Epithelial cell of proximal tubule (primary cell): ENCODE results near the gene ZNF79. TPM values are rescaled to one million over a fixed set of nuclear protein-coding genes. Genes with fewer than 3 reads are reported as not detected.
A peak's percentile ranks its signal among the peaks of the same experiment; 100 is the strongest.
"Not testable (repeated sequence)": the region's sequence is repeated elsewhere in the genome, so short reads cannot be mapped to it uniquely, and the experiment has no call there.

Experiments used
- DNase-seq: peaks from one replicate; pipeline ENCODE4 v3.0.0-alpha.2; 2011; ENCODE audit warnings: low read depth
- H3K4me3 ChIP-seq: 2 replicates; pipeline ENCODE4 v1.5.1; 2011; ENCODE audit warnings: low read depth, mild to moderate bottlenecking, low read length
- total RNA-seq: library from RNA; depleted of rRNA; stranded (reverse); fragments of >200 nt; gene quantifications from 2 replicates; pipeline ENCODE4 v1.2.3, GENCODE V29; 2015
- TF ChIP-seq, protein P1 (sequence below): conservative IDR thresholded peaks from 2 replicates; pipeline ENCODE4 v1.5.1; 2012; ENCODE audit warnings: low read depth, mild to moderate bottlenecking, low read length

ZNF79 gene
- total RNA-seq, 1 donor from 2014 or later, result 7.4 TPM

- peak overlapping the region; percentile 97 for H3K4me3 ChIP-seq
- TF ChIP-seq, protein P1, sequence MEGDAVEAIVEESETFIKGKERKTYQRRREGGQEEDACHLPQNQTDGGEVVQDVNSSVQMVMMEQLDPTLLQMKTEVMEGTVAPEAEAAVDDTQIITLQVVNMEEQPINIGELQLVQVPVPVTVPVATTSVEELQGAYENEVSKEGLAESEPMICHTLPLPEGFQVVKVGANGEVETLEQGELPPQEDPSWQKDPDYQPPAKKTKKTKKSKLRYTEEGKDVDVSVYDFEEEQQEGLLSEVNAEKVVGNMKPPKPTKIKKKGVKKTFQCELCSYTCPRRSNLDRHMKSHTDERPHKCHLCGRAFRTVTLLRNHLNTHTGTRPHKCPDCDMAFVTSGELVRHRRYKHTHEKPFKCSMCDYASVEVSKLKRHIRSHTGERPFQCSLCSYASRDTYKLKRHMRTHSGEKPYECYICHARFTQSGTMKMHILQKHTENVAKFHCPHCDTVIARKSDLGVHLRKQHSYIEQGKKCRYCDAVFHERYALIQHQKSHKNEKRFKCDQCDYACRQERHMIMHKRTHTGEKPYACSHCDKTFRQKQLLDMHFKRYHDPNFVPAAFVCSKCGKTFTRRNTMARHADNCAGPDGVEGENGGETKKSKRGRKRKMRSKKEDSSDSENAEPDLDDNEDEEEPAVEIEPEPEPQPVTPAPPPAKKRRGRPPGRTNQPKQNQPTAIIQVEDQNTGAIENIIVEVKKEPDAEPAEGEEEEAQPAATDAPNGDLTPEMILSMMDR, result no peak
- DNase-seq, result no peak
These were observed 28.5 kb downstream of the ZNF79 start for GRCh38 chr9:127452691-127453090.

DNA sequence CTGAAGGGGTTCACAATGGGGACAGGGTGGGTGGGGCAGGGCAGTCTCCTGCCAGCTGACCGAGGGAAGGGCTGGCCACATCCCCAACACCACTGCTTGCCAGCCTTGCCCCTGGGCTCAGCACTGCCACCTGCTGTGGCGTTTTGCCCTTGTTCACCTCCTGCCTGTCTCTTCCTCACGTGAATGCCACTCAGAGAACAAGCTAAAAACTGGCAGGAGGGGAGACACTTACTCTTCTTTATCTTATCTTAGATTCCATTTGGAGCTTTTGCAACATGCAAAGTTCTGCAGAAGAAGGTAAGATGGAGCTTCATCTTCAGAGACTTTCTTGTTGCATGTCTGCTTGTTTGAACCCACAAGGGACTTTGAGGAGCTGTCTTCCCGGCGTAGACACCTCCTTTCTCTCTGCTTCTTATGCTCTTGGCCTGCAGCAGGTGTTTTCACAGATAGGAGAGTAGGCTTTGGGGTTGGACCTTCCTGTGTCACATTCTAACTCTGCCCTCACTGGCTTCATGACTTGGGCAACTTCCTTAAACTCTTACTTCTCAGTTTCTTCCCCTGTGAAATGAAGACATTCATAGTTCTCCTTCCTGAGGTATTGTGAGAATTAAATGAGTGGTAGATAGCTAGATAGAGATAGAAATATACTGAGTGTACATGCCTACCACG, 31.3 kb downstream of the ZNF79 start:
- TF ChIP-seq, protein P1, result peak; percentile 50
- no peak for DNase-seq
- no peak overlapping the region for H3K4me3 ChIP-seq

DNA sequence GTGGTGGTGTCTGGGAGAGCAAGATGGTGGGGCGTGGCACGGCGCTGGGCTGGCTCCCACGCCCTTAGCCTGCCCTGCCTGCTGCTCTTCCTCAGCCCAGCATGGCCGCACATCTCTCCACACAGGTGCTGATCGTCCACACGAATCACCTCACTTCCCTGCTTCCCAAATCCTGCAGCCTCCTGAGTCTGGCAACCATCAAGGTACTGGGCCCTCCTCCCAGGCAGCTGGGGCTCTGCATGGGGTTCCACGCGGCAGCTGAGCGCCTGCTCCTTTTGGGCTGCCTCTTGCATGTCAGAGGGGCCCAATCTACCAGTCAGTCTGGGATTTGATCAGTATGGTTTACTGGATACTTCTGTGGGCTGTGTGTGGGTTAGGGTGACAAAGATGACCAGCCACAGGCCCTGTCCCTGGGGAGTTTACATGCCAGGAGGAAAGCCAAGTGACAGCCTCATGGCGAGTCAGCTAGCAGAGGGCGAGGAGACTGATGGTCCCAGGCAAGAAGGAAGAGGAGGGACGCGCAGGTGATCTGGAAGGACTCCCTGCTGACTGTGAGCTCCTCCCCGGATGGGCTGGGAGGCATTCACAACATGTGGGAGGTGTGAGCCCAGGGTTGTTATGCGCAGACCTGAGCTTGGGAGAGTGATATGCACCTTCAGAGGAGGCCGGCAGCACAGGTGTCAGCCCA, 33.2 kb downstream of the ZNF79 start:
- TF ChIP-seq, protein P1, result no peak
- no peak overlapping the region for H3K4me3 ChIP-seq
- no peak for DNase-seq

GRCh38 chr9:127458921-127459320, 34.7 kb downstream of the ZNF79 start:
- no peak overlapping the region for H3K4me3 ChIP-seq
- DNase-seq, result no peak
- TF ChIP-seq, protein P1, result no peak

DNA sequence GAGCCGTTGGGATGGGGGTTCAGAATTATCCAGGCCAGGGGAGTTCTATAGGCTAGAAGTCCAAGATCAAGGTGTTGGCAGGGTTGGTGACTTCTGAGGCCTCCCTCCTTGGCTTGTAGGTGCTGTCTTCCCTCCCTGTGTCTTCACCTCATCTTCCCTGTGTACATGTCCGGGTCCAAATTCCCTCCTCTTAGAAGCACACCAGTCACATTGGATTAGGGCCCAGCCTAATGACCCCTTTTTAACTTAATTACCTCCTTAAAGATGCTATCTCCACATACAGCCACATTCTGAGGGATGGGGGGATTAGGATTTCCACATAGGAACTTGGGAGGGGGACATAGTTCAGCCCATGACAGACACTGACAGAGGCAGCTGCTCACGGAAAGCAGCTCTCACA, 39.2 kb downstream of the ZNF79 start:
- TF ChIP-seq, protein P1, result no peak
- no peak overlapping the region for H3K4me3 ChIP-seq
- no peak for DNase-seq

DNA sequence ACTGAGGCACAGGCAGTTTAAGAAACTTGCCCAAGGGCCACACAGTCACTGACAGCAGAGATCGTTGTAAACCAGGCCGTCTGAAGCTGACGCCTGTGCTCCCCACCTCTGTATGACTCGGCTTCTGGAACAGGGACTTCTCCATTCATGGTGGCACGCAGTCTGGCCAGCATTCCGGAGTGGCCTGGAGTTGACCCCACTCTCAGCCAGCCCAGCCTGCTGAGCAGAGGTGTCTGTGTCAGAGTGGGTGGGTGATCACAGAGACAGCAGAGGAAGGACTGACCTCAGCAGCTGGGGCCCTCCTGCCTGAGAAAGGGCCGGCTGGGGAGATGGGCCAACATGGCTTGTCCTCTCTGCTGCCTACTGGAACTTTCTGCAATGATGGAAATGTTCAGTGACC, 39.7 kb downstream of the ZNF79 start:
- TF ChIP-seq, protein P1, result no peak
- DNase-seq, result no peak
- H3K4me3 ChIP-seq, result no peak overlapping the region

DNA sequence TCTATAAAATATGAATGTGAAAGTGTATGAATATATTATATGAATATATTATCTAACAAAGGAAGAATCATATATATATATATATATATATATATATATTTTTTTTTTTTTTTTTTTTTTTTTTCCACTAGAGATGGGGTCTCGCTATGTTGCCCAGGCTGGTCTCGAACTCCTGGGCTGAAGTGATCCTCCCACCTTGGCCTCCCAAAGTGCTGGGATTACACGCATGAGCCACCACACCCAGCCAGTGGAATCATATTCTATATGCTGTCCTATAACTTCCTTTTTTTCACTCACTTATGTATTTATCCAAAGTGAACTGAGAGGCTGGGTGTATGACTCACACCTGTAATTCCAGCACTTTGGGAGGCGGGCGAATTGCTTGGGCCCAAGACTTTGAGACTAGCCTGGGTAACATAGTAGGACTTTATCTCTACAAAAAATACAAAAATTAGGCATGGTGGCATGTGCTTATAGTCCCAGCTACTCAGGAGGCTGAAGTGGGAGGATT, 42.3 kb downstream of the ZNF79 start:
- not testable (repeated sequence) for H3K4me3 ChIP-seq, DNase-seq
